HepG2 (cell line): ENCODE results near the gene USE1. TPM values are rescaled to one million over a fixed set of nuclear protein-coding genes. Genes with fewer than 3 reads are reported as not detected.

Source experiments
- CBX2 ChIP-seq, 2 experiments: fragments of 200-600 bp in 1 of 2; sonication (generic); formaldehyde crosslinking in 1 of 2; IDR thresholded peaks; 2 replicates each; pipeline versions ENCODE4 v1.7.0 to v1.8.1; 2018 to 2022; ENCODE audit warnings: low read depth in 2 of 2, low read length in 1 of 2, mild to moderate bottlenecking in 1 of 2, missing genetic modification reagents in 1 of 2
- FOXJ3 ChIP-seq: sonication (generic); formaldehyde crosslinking; IDR thresholded peaks from 2 replicates; pipeline ENCODE4 v1.4.0; 2020; ENCODE audit warnings: missing genetic modification reagents, mild to moderate bottlenecking, borderline replicate concordance
- JARID2 ChIP-seq: sonication (generic); formaldehyde crosslinking; IDR thresholded peaks from 2 replicates; pipeline ENCODE4 v1.8.1; 2023; ENCODE audit warnings: missing genetic modification reagents, inconsistent platforms; ENCODE audit not compliant: insufficient replicate concordance
- KDM5A ChIP-seq: fragments of 200-600 bp; sonication (generic); IDR thresholded peaks from 2 replicates; pipeline ENCODE4 v1.7.0; 2018; ENCODE audit warnings: antibody characterized with exemption, mild to moderate bottlenecking, low read length, borderline replicate concordance
- KDM5B ChIP-seq: sonication (generic); formaldehyde crosslinking; IDR thresholded peaks from 2 replicates; pipeline ENCODE4 v1.4.0; 2020; ENCODE audit warnings: missing genetic modification reagents, mild to moderate bottlenecking, borderline replicate concordance
- MYC ChIP-seq: sonication (generic); formaldehyde crosslinking; IDR thresholded peaks from 2 replicates; pipeline ENCODE4 v1.9.0; 2021; ENCODE audit warnings: missing genetic modification reagents, borderline replicate concordance
- ZFP82 ChIP-seq: sonication (generic); formaldehyde crosslinking; IDR thresholded peaks from 2 replicates; pipeline ENCODE4 v1.5.1; 2020; ENCODE audit warnings: mild to moderate bottlenecking, missing genetic modification reagents, borderline replicate concordance
- ZMAT3 ChIP-seq: sonication (generic); formaldehyde crosslinking; conservative IDR thresholded peaks from 2 replicates; pipeline ENCODE4 v1.7.0; 2021; ENCODE audit warnings: missing genetic modification reagents
- ZNF251 ChIP-seq: sonication (generic); formaldehyde crosslinking; IDR thresholded peaks from 2 replicates; pipeline ENCODE4 v1.9.0; 2021; ENCODE audit warnings: mild to moderate bottlenecking, missing genetic modification reagents
- ZNF383 ChIP-seq: sonication (generic); formaldehyde crosslinking; IDR thresholded peaks from 2 replicates; pipeline ENCODE4 v1.4.0; 2020; ENCODE audit warnings: missing genetic modification reagents, mild to moderate bottlenecking, borderline replicate concordance
- polyA plus RNA-seq, 8 experiments: library from polyadenylated mRNA; depleted of rRNA in 3 of 8; stranded (reverse) in 7 of 8; unstranded in 1 of 8; fragments of >200 nt; fragmentation: Illumina TruSeq in 4 of 8; extraction: Trizol in 4 of 8; gene quantifications; 2 replicates each; pipeline versions ENCODE4 v1.2.1 to v1.2.3, GENCODE V29; 2011 to 2016; ENCODE audit warnings: low read depth in 4 of 8, missing spikeins in 1 of 8, mixed read lengths in 1 of 8; ENCODE audit not compliant: insufficient read depth in 1 of 8
- total RNA-seq, 5 experiments: library from RNA; depleted of rRNA; stranded (reverse); fragments of >200 nt; fragmentation: Illumina TruSeq; extraction: Trizol; gene quantifications; 2 replicates each; pipeline ENCODE4 v1.2.3, GENCODE V29; 2016; ENCODE audit warnings: low read depth in 1 of 5
- TF ChIP-seq, protein P1 (sequence below): sonication (generic); formaldehyde crosslinking; IDR thresholded peaks from one replicate; pipeline ENCODE4 v1.5.1; 2020; ENCODE audit warnings: mild to moderate bottlenecking, missing genetic modification reagents; ENCODE audit errors: not compliant biosample characterization
- TF ChIP-seq, protein P2 (sequence below): sonication (generic); formaldehyde crosslinking; IDR thresholded peaks from 2 replicates; pipeline ENCODE4 v1.4.0; 2020; ENCODE audit warnings: missing genetic modification reagents
- TF ChIP-seq, protein P3 (sequence below): sonication (generic); formaldehyde crosslinking; IDR thresholded peaks from 2 replicates; pipeline ENCODE4 v1.5.1; 2020; ENCODE audit warnings: missing genetic modification reagents, mild to moderate bottlenecking, borderline replicate concordance
- TF ChIP-seq, protein P4 (sequence below): IDR thresholded peaks from 2 replicates; pipeline ENCODE4 v1.6.1; 2016; ENCODE audit warnings: mild to moderate bottlenecking, missing biosample characterization, missing genetic modification reagents

USE1 gene
- total and polyA plus RNA-seq, 2 of the 13 experiments (the other 11 are each of a cell fraction or from before 2014, with no cell fraction given) = 9.9 to 17.6 TPM

DNA sequence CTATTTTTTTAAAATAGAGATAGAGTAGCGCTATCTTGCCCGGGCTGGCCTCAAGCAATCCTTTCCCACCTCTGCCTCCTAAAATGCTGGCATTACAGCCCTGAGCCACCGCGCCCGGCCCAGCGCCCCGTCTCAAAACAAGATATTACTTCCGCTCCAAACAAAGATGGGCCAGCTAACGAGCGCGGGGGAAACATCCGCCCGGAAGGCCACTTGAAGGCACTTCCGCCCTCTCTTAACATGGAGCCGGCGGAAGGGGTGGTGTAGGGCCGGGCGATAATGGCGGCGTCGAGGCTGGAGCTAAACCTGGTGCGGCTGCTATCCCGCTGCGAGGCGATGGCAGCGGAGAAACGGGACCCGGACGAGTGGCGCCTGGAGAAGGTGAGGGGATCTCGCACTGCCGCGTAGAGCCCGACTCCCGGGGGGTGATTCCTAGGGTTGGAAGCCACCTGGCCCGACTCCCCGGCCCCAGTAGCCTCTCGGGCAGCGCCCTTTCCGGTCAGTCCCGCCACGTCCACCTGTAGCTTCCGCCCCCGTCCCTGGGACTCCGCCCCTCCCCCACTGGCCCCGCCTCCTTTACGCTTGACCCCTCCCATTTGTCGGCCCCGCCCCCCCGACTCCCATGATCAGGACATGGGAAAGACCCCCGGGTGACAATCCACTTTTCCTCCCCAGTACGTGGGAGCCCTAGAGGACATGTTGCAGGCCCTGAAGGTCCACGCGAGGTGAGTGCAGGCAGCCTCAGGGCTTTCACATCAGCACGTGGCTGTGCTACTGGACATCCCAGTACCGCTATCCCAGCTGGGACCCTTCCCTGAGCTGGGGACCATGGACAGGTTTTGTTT is at the start of gene USE1 (continued):
- TF ChIP-seq, protein P1, sequence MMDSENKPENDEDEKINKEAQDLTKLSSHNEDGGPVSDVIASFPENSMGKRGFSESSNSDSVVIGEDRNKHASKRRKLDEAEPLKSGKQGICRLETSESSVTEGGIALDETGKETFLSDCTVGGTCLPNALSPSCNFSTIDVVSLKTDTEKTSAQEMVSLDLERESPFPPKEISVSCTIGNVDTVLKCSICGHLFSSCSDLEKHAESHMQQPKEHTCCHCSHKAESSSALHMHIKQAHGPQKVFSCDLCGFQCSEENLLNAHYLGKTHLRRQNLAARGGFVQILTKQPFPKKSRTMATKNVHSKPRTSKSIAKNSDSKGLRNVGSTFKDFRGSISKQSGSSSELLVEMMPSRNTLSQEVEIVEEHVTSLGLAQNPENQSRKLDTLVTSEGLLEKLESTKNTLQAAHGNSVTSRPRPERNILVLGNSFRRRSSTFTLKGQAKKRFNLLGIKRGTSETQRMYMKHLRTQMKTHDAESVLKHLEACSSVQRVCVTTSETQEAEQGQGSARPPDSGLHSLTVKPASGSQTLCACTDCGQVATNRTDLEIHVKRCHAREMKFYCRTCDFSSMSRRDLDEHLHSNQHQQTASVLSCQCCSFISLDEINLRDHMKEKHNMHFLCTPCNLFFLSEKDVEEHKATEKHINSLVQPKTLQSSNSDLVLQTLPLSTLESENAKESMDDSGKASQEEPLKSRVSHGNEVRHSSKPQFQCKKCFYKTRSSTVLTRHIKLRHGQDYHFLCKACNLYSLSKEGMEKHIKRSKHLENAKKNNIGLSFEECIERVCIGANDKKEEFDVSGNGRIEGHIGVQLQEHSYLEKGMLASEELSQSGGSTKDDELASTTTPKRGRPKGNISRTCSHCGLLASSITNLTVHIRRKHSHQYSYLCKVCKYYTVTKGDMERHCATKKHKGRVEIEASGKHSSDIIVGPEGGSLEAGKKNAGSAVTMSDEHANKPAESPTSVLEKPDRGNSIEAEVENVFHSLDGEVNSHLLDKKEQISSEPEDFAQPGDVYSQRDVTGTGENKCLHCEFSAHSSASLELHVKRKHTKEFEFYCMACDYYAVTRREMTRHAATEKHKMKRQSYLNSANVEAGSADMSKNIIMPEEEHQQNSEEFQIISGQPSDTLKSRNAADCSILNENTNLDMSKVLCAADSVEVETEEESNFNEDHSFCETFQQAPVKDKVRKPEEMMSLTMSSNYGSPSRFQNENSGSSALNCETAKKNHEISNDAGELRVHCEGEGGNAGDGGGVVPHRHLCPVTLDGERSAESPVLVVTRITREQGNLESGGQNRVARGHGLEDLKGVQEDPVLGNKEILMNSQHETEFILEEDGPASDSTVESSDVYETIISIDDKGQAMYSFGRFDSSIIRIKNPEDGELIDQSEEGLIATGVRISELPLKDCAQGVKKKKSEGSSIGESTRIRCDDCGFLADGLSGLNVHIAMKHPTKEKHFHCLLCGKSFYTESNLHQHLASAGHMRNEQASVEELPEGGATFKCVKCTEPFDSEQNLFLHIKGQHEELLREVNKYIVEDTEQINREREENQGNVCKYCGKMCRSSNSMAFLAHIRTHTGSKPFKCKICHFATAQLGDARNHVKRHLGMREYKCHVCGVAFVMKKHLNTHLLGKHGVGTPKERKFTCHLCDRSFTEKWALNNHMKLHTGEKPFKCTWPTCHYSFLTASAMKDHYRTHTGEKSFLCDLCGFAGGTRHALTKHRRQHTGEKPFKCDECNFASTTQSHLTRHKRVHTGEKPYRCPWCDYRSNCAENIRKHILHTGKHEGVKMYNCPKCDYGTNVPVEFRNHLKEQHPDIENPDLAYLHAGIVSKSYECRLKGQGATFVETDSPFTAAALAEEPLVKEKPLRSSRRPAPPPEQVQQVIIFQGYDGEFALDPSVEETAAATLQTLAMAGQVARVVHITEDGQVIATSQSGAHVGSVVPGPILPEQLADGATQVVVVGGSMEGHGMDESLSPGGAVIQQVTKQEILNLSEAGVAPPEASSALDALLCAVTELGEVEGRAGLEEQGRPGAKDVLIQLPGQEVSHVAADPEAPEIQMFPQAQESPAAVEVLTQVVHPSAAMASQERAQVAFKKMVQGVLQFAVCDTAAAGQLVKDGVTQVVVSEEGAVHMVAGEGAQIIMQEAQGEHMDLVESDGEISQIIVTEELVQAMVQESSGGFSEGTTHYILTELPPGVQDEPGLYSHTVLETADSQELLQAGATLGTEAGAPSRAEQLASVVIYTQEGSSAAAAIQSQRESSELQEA (CRISPR knock-in tag) = peak; percentile 83
- TF ChIP-seq ZMAT3 = no peak; the same call in 1 of the 2 replicates
- TF ChIP-seq ZFP82 = peak; percentile 88
- TF ChIP-seq, protein P2, sequence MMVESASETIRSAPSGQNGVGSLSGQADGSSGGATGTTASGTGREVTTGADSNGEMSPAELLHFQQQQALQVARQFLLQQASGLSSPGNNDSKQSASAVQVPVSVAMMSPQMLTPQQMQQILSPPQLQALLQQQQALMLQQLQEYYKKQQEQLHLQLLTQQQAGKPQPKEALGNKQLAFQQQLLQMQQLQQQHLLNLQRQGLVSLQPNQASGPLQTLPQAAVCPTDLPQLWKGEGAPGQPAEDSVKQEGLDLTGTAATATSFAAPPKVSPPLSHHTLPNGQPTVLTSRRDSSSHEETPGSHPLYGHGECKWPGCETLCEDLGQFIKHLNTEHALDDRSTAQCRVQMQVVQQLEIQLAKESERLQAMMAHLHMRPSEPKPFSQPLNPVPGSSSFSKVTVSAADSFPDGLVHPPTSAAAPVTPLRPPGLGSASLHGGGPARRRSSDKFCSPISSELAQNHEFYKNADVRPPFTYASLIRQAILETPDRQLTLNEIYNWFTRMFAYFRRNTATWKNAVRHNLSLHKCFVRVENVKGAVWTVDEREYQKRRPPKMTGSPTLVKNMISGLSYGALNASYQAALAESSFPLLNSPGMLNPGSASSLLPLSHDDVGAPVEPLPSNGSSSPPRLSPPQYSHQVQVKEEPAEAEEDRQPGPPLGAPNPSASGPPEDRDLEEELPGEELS (CRISPR knock-in tag) = peak; percentile 48; the same call in 1 of the 2 replicates
- TF ChIP-seq, protein P3, sequence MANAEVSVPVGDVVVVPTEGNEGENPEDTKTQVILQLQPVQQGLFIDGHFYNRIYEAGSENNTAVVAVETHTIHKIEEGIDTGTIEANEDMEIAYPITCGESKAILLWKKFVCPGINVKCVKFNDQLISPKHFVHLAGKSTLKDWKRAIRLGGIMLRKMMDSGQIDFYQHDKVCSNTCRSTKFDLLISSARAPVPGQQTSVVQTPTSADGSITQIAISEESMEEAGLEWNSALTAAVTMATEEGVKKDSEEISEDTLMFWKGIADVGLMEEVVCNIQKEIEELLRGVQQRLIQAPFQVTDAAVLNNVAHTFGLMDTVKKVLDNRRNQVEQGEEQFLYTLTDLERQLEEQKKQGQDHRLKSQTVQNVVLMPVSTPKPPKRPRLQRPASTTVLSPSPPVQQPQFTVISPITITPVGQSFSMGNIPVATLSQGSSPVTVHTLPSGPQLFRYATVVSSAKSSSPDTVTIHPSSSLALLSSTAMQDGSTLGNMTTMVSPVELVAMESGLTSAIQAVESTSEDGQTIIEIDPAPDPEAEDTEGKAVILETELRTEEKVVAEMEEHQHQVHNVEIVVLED (CRISPR knock-in tag) = peak; percentile 81
- TF ChIP-seq MYC = peak; percentile 92
- no peak for TF ChIP-seq ZNF383 (CRISPR knock-in tag)
- peak; percentile 75 for TF ChIP-seq JARID2
- TF ChIP-seq, protein P4, sequence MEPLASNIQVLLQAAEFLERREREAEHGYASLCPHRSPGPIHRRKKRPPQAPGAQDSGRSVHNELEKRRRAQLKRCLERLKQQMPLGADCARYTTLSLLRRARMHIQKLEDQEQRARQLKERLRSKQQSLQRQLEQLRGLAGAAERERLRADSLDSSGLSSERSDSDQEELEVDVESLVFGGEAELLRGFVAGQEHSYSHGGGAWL (CRISPR knock-in tag) = peak; percentile 54; the same call in 1 of the 2 replicates
- TF ChIP-seq FOXJ3 = no peak
- TF ChIP-seq KDM5B = peak; percentile 94
- no peak for TF ChIP-seq CBX2 (IDR thresholded peaks at IDR 0.05; ENCODE audit: low read depth, low read length)
- no peak for TF ChIP-seq CBX2 (CRISPR knock-in tag; IDR thresholded peaks at IDR 0.05; ENCODE audit: low read depth)
- peak; percentile 76; the same call in 1 of the 2 replicates for TF ChIP-seq KDM5A
- TF ChIP-seq ZNF251 (CRISPR knock-in tag) = no peak
